GM12865 (cell line): Measurements from ENCODE around the gene HOXC11.

ENCODE experiments used
- DNase-seq: peaks from one replicate; pipeline ENCODE4 v3.0.0; 2010; ENCODE audit warnings: low read depth
- H3K4me3 ChIP-seq: 2 replicates; pipeline ENCODE4 v1.5.1; 2011; ENCODE audit warnings: mild to moderate bottlenecking, low read depth, low read length, control low read depth
- CTCF ChIP-seq: IDR thresholded peaks from 2 replicates; pipeline ENCODE4 v1.5.1; 2011; ENCODE audit warnings: low read length, control low read depth, low read depth, inconsistent platforms; ENCODE audit not compliant: insufficient read depth; ENCODE audit errors: missing control alignments

The HOXC11 gene

DNA sequence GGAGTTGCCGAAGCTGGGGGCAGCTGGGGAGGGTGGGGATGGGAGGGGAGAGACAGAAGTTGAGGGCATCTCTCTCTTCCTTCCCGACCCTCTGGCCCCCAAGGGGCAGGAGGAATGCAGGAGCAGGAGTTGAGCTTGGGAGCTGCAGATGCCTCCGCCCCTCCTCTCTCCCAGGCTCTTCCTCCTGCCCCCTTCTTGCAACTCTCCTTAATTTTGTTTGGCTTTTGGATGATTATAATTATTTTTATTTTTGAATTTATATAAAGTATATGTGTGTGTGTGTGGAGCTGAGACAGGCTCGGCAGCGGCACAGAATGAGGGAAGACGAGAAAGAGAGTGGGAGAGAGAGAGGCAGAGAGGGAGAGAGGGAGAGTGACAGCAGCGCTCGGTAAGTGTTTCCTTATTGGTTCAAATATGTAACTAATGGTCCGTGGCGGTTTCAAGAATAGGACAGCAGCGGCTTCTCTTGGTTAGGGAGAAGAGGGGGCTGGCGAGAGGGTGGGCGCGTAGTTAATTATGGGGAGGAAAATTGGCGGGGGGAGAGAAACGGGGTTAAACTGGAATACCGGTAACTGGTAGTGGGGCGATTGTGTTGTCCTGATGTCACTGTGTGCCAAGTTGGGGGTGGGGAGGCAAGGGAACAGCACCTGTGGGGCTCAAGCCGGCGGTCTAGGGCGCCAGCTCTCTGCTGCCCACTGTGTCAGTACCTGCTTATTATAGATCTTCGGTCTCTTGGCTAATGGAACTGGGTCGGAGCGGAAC lies 44.3 kb downstream of the HOXC11 start:
- peak overlapping the region; percentile 63 for H3K4me3 ChIP-seq
- peak; percentile 8 for TF ChIP-seq CTCF
- DNase-seq, result no peak

DNA sequence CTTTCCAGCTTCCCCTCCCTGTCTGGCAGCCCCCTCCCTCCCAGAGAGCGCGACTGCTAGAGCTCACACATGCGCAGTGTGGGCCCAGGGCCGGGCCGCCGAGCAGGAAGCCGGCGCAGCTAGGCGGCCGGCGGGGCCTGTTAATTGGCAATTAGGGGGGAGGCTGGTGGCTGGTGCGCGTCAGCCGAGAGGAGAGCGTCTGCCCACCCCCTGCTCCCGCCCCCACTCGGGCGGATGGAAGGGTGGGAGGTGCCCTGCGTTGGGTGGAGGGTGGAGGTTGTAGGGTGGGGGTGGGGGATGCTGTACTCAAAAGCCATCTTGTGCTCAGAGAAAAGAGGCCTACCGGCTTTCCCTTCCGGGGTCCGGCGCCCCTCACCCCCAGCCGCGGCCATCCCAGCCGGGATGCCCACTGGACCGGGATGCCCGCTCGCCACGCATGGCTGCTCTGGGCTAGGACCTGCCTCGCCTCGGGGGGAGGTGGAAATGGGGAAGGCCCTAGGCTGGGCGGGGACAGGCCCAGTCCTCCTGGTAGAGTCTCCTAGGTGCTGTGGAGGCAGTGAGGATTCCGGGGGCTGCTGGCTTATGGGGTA lies 45.0 kb downstream of the HOXC11 start:
- no peak for TF ChIP-seq CTCF
- H3K4me3 ChIP-seq, result peak overlapping the region; percentile 63
- peak; percentile 95 for DNase-seq

DNA sequence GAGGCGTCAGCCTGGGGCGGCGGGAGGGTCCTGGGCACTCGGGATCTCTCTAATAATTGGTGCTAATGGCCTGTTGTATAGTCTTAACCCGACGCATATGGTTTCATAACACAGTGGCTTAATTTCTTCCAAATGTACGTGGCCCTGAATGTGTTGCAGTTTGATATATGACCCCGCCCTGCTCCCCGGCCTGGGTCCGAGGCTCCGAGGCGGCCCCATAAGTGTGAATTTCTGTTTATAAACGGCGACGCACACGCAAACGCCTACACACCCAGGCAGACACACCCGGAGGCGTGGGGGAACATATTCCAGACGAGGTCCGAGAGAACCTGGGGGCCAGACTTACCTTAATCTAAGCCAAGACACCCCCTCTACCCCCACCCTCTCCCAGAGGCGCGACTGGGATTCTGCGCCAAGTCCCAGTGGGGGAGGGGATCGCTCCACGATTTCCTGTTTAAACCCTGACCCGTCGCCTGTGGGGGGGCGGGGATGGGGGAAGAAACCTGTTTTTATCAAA lies 45.6 kb downstream of the HOXC11 start:
- no peak for TF ChIP-seq CTCF
- H3K4me3 ChIP-seq, result peak overlapping the region; percentile 63
- DNase-seq, result no peak

- no peak overlapping the region for H3K4me3 ChIP-seq
- DNase-seq, result no peak
- TF ChIP-seq CTCF, result no peak
Observed at GRCh38 chr12:54019091-54019811, 46.3 kb downstream of the HOXC11 start.

DNA sequence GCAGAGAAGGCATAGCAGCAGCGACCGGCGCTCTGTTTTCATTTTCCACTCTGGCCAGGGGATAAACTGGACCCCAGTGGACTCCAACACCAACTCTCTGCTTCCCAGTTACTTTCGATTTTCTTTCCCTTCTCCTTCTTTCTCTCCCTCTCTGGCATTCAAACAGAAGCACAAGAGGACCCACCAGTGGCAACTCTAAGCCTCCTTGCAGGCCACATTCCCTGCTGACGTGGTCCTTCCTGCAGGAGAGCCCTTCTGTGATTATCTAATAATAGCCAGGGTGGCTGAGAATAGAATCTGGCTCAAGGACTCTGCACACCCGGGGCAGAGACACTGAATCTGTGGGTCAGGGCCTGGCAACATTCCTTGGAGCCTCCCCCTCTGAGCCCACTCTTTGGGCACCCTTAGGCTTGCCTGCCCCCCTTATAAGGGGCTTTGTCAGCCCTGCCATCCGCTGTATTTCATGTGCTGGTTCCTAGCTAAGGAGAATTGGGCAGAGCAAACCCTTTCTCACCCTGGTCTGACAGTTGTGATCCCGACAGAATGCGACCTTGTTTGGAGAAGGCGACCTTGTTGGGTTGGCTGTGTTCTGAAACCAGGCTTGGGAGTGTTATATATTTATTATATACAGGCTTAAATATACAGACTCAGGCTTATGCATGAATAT lies 47.1 kb downstream of the HOXC11 start:
- TF ChIP-seq CTCF, result no peak
- DNase-seq, result no peak
- H3K4me3 ChIP-seq, result no peak overlapping the region

- no peak for TF ChIP-seq CTCF
- H3K4me3 ChIP-seq, result no peak overlapping the region
- DNase-seq, result no peak
Observed at GRCh38 chr12:54020591-54021405, 47.9 kb downstream of the HOXC11 start.
